IMR-90 (cell line): Measurements from ENCODE around the gene MPND. TPM values are rescaled to one million over a fixed set of nuclear protein-coding genes. Genes with fewer than 3 reads are reported as not detected.
A peak's percentile ranks its signal among the peaks of the same experiment; 100 is the strongest.

Source experiments
- ATAC-seq: fragments of 200-7000 bp; cut with Tn5 transposase; 2 replicates; pipeline ENCODE4 v1.9.1; 2020; ENCODE audit warnings: low read depth, mild to moderate bottlenecking, moderate library complexity
- BruUV-seq: library from RNA; stranded (reverse); fragments of 400-500 nt; replicated peaks from 2 replicates; lab custom pipeline; 2021; lab: Mats Ljungman, UMichigan
- CTCF ChIA-PET: fragments of 300-600 bp; formaldehyde crosslinking; extraction: SDS; loops from one replicate; lab custom pipeline; 2021; ENCODE audit warnings: antibody characterized with exemption; lab: Yijun Ruan, JAX
- POLR2A ChIA-PET: fragments of 300-600 bp; sonication (Branson Sonifier 250); formaldehyde crosslinking; loops from one replicate; lab custom pipeline; 2022; ENCODE audit warnings: antibody characterized with exemption; ENCODE audit not compliant: unreplicated experiment; lab: Charles Lee
- DNase-seq: peaks from one replicate; pipeline ENCODE4 v3.0.0; 2013
- H2AFZ ChIP-seq: replicated peaks from 2 replicates; pipeline ENCODE3; 2013; ENCODE audit warnings: low read length, mild to moderate bottlenecking; ENCODE audit not compliant: poor library complexity
- H2AK5ac ChIP-seq: 2 replicates; pipeline ENCODE4 v1.6.1; 2013; ENCODE audit warnings: low read depth, low read length, inconsistent platforms
- H2AK9ac ChIP-seq: replicated peaks from 2 replicates; pipeline ENCODE3; 2013; ENCODE audit warnings: mild to moderate bottlenecking, low read depth, low read length, moderate library complexity; ENCODE audit not compliant: poor library complexity
- H2BK120ac ChIP-seq: 2 replicates; pipeline ENCODE4 v1.6.1; 2013; ENCODE audit warnings: low read depth, low read length, inconsistent platforms
- H2BK15ac ChIP-seq: 3 replicates; pipeline ENCODE4 v1.6.1; 2013; ENCODE audit warnings: low read depth, low read length, inconsistent platforms
- H2BK20ac ChIP-seq: 2 replicates; pipeline ENCODE4 v1.6.1; 2013; ENCODE audit warnings: low read depth, mild to moderate bottlenecking, inconsistent platforms, low read length, moderate library complexity
- H2BK5ac ChIP-seq: 2 replicates; pipeline ENCODE4 v1.6.1; 2013; ENCODE audit warnings: mild to moderate bottlenecking, low read depth, low read length, inconsistent platforms; ENCODE audit not compliant: poor library complexity, severe bottlenecking
- H3K14ac ChIP-seq: replicated peaks from 2 replicates; pipeline ENCODE4 v1.6.1; 2013; ENCODE audit warnings: low read depth, low read length, inconsistent platforms
- H3K18ac ChIP-seq: 2 replicates; pipeline ENCODE4 v1.6.1; 2013; ENCODE audit warnings: low read depth, low read length, control low read depth
- H3K23ac ChIP-seq: 2 replicates; pipeline ENCODE4 v1.6.1; 2013; ENCODE audit warnings: low read depth, low read length, inconsistent platforms
- H3K27ac ChIP-seq: 2 replicates; pipeline ENCODE4 v1.5.1; 2013; ENCODE audit warnings: mild to moderate bottlenecking, control low read depth, low read length; ENCODE audit not compliant: insufficient read depth
- H3K27me3 ChIP-seq: 2 replicates; pipeline ENCODE4 v1.6.1; 2013; ENCODE audit warnings: low read length; ENCODE audit not compliant: control insufficient read depth, insufficient read depth
- H3K36me3 ChIP-seq: 2 replicates; pipeline ENCODE4 v1.6.1; 2013; ENCODE audit warnings: low read length, mixed read lengths; ENCODE audit not compliant: control insufficient read depth, insufficient read depth
- H3K4ac ChIP-seq: 2 replicates; pipeline ENCODE4 v1.6.1; 2013; ENCODE audit warnings: low read depth, low read length, inconsistent platforms
- H3K4me1 ChIP-seq: 2 replicates; pipeline ENCODE4 v1.6.1; 2013; ENCODE audit warnings: low read length, mixed read lengths; ENCODE audit not compliant: control insufficient read depth, insufficient read depth
- H3K4me2 ChIP-seq: 2 replicates; pipeline ENCODE4 v1.6.1; 2013; ENCODE audit warnings: low read depth, mild to moderate bottlenecking, control low read depth, low read length, moderate library complexity
- H3K4me3 ChIP-seq: 2 replicates; pipeline ENCODE4 v1.5.1; 2013; ENCODE audit warnings: low read depth, mild to moderate bottlenecking, control low read depth, low read length, moderate library complexity; ENCODE audit not compliant: insufficient read depth
- H3K56ac ChIP-seq: 2 replicates; pipeline ENCODE4 v1.6.1; 2013; ENCODE audit warnings: low read length, inconsistent platforms; ENCODE audit not compliant: insufficient read depth; ENCODE audit errors: extremely low read depth
- H3K79me1 ChIP-seq, 2 experiments: 2 replicates each; pipeline ENCODE4 v1.6.1; 2013; ENCODE audit warnings: low read length in 2 of 2, inconsistent platforms in 1 of 2, low read depth in 1 of 2
- H3K9ac ChIP-seq: 2 replicates; pipeline ENCODE4 v1.6.1; 2013; ENCODE audit warnings: low read depth, low read length, control low read depth
- H3K9me1 ChIP-seq: 2 replicates; pipeline ENCODE4 v1.6.1; 2013; ENCODE audit warnings: low read length, inconsistent platforms; ENCODE audit not compliant: insufficient read depth
- H3K9me3 ChIP-seq: 2 replicates; pipeline ENCODE4 v1.6.1; 2013; ENCODE audit warnings: low read length; ENCODE audit not compliant: control insufficient read depth, insufficient read depth
- H4K20me1 ChIP-seq: 2 replicates; pipeline ENCODE4 v1.6.1; 2013; ENCODE audit warnings: low read length, inconsistent platforms; ENCODE audit not compliant: insufficient read depth
- H4K5ac ChIP-seq: 2 replicates; pipeline ENCODE4 v1.6.1; 2013; ENCODE audit warnings: mild to moderate bottlenecking, low read depth, low read length, control low read depth
- H4K8ac ChIP-seq, 2 experiments: 2 replicates each; pipeline ENCODE4 v1.6.1; 2013; ENCODE audit warnings: low read depth in 2 of 2, low read length in 2 of 2, control low read depth in 1 of 2, inconsistent platforms in 1 of 2
- H4K91ac ChIP-seq: 2 replicates; pipeline ENCODE4 v1.6.1; 2013; ENCODE audit warnings: low read depth, low read length, inconsistent platforms; ENCODE audit not compliant: insufficient read depth
- CEBPB ChIP-seq: IDR thresholded peaks from 2 replicates; pipeline ENCODE4 v1.6.1; 2012; ENCODE audit warnings: low read depth, low read length, improper control_type of control experiment
- FOS ChIP-seq: fragments of 150-350 bp; IDR thresholded peaks from 2 replicates; pipeline ENCODE4 v1.6.1; 2016; ENCODE audit warnings: low read depth, low read length
- MXI1 ChIP-seq: IDR thresholded peaks from 2 replicates; pipeline ENCODE4 v1.6.1; 2012; ENCODE audit warnings: low read depth, mild to moderate bottlenecking, low read length, moderate library complexity, borderline replicate concordance
- NFE2L2 ChIP-seq: fragments of 150-350 bp; IDR thresholded peaks from 2 replicates; pipeline ENCODE4 v1.6.1; 2016; ENCODE audit warnings: low read depth, mild to moderate bottlenecking, low read length
- RFX5 ChIP-seq: IDR thresholded peaks from 2 replicates; pipeline ENCODE4 v1.8.0; 2012; ENCODE audit warnings: low read depth, mild to moderate bottlenecking, low read length, moderate library complexity
- WGBS, 2 experiments: methylation state at CpG; one replicate each; pipeline versions ENCODE4 v1.1.5 to v1.1.7; 2013; ENCODE audit warnings: missing lambda C conversion rate in 2 of 2; ENCODE audit not compliant: insufficient read length in 1 of 2; ENCODE audit errors: extremely low coverage in 2 of 2; 5-methylcytosine and 5-hydroxymethylcytosine counted together
- dilution Hi-C: fragments of 300-500 bp; cut with HindIII; formaldehyde crosslinking; loops from one replicate; pipeline ENCODE4 v1.14.3; 2018; ENCODE audit warnings: low sequenced_read_pairs; ENCODE audit not compliant: unreplicated experiment
- in situ Hi-C: fragments of 300-500 bp; cut with MboI; formaldehyde crosslinking; loops from 3 replicates; pipeline ENCODE4 v1.14.3; 2019; ENCODE audit warnings: low sequenced_read_pairs, inconsistent platforms, mixed read lengths
- intact Hi-C: fragments of 100-400 bp; cut with micrococcal nuclease; formaldehyde crosslinking; loops from 2 replicates; pipeline ENCODE4 v1.10.0; 2022
- polyA plus RNA-seq, 3 experiments: library from polyadenylated mRNA; depleted of rRNA; stranded (reverse); fragments of >200 nt; gene quantifications; 2 replicates each; pipeline ENCODE4 v1.2.3, GENCODE V29; 2012; ENCODE audit warnings: low replicate concordance in 1 of 3
- total RNA-seq: library from RNA; depleted of rRNA; stranded (reverse); fragments of >200 nt; gene quantifications from 2 replicates; pipeline ENCODE4 v1.2.3, GENCODE V29; 2012
- TF ChIP-seq, protein P1 (sequence below): fragments of 150-350 bp; IDR thresholded peaks from 2 replicates; pipeline ENCODE4 v1.6.1; 2017; ENCODE audit warnings: mild to moderate bottlenecking, antibody characterized with exemption, low read length, low read depth
- TF ChIP-seq, protein P2 (sequence below): conservative IDR thresholded peaks from 2 replicates; pipeline ENCODE4 v1.5.1; 2012; ENCODE audit warnings: mild to moderate bottlenecking, low read depth, low read length, improper control_type of control experiment

The MPND gene
- total and polyA plus RNA-seq, 2 of the 4 experiments (the other 2 are of a cell fraction): 2.3 to 8.1 TPM

DNA sequence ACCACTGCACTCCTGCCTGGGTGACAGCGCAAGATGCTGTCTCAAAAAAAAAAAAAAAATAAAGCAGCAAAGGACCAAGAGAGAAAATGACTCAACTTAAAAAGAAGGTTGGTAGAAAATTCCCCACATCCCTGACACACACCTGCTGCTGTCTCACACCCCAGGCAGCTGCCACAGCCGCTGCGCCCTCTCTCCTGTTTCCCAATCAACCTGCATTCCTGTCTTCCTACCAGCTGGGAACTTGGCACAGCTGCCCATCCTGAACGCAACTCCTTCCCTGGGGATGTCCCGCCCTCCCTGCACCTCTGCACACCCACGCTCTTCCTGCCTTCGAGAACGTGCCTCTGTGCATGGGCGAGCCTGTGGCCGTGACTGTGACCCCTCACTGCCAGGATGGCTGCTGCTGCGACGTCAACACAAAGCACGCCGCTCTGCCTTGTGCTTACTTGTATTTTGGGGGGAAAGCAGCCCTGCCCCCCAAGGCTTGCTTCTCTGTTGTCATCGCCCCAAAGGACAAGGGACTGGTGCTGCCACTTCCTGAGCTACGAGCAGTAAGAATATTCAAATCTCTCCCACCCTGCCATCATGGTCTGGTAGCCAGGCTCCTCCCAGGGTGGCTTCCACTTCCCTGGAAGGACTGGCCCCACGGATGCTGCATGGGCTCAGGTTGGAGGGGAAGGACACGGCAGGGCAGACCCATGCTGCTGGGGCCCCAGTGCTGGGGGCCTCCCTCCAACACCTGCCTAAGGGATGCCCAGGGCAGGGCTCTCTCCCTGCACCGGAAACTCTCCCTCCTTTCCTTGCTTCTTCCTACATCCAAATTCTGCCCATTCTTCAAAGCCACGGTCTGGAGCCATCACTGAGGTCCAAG is 36.3 kb downstream of the MPND start:
- H3K9ac ChIP-seq: no peak overlapping the region
- H3K4me3 ChIP-seq: no peak overlapping the region
- no peak overlapping the region for H3K27ac ChIP-seq
- ATAC-seq (no peak), DNase-seq (peak; percentile 59)
- no peaks in the 10 kb centered on the region for H3K27me3 ChIP-seq
- H3K9me1 ChIP-seq: peaks cover 34% of the 10 kb centered on the region
- WGBS, 2 experiments: 94% methylated on average over 6 of the region's 20 CpGs; no CpG with 5 or more reads in 1 of the 2 experiments
- peak overlapping the region; percentile 58 for H2AK9ac ChIP-seq
- H3K56ac ChIP-seq: no peak overlapping the region
- ChIA-PET CTCF (interaction anchor here (0.6 to 0.7 kb wide), 2 partner anchors 14 to 26 kb away, joined by 3 to 4 read pairs; no protein-coding TSS in a partner anchor), POLR2A (no interaction called here)
- H3K4ac ChIP-seq: no peak overlapping the region; the same call in 1 of the 2 replicates
- H4K91ac ChIP-seq: no peak overlapping the region
- no TSS peak for BruUV-seq
- H2AK5ac ChIP-seq: peak overlapping the region; percentile 48; the same call in 1 of the 2 replicates
- no peak overlapping the region for H4K5ac ChIP-seq
- H3K79me1 ChIP-seq: peaks cover 13 to 88% of the 10 kb centered on the region in 2 experiments
- TF ChIP-seq FOS: no peak
- TF ChIP-seq RFX5: no peak
- TF ChIP-seq, protein P1, sequence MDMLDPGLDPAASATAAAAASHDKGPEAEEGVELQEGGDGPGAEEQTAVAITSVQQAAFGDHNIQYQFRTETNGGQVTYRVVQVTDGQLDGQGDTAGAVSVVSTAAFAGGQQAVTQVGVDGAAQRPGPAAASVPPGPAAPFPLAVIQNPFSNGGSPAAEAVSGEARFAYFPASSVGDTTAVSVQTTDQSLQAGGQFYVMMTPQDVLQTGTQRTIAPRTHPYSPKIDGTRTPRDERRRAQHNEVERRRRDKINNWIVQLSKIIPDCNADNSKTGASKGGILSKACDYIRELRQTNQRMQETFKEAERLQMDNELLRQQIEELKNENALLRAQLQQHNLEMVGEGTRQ: no peak
- no peak for TF ChIP-seq MXI1
- TF ChIP-seq CEBPB: peak; percentile 65
- TF ChIP-seq NFE2L2: no peak
- TF ChIP-seq, protein P2, sequence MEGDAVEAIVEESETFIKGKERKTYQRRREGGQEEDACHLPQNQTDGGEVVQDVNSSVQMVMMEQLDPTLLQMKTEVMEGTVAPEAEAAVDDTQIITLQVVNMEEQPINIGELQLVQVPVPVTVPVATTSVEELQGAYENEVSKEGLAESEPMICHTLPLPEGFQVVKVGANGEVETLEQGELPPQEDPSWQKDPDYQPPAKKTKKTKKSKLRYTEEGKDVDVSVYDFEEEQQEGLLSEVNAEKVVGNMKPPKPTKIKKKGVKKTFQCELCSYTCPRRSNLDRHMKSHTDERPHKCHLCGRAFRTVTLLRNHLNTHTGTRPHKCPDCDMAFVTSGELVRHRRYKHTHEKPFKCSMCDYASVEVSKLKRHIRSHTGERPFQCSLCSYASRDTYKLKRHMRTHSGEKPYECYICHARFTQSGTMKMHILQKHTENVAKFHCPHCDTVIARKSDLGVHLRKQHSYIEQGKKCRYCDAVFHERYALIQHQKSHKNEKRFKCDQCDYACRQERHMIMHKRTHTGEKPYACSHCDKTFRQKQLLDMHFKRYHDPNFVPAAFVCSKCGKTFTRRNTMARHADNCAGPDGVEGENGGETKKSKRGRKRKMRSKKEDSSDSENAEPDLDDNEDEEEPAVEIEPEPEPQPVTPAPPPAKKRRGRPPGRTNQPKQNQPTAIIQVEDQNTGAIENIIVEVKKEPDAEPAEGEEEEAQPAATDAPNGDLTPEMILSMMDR: no peak
- in situ Hi-C loops (no loop called here), intact Hi-C loops (no loop called here), dilution Hi-C loops (no loop called here)
- H4K8ac ChIP-seq: no peak overlapping the region
- no peak overlapping the region for H2BK120ac ChIP-seq
- no peak overlapping the region for H2AFZ ChIP-seq
- peaks cover 39% of the 10 kb centered on the region for H3K4me1 ChIP-seq
- H3K18ac ChIP-seq: no peak overlapping the region
- H3K4me2 ChIP-seq: no peak overlapping the region
- peak overlapping the region; percentile 12; the same call in 1 of the 2 replicates for H3K23ac ChIP-seq
- H2BK15ac ChIP-seq: no peak overlapping the region
- no peaks in the 10 kb centered on the region for H3K9me3 ChIP-seq
- peak overlapping the region; percentile 21; the same call in 1 of the 2 replicates for H3K14ac ChIP-seq
- H4K20me1 ChIP-seq: peaks cover 90% of the 10 kb centered on the region
- H2BK5ac ChIP-seq: no peak overlapping the region
- no peak overlapping the region for H2BK20ac ChIP-seq
- H3K36me3 ChIP-seq: peaks cover 13% of the 10 kb centered on the region
